Activated CD4-positive, alpha-beta T cell treated with anti-CD3 and anti-CD28 coated beads, Interleukin-2, amount 50 U/mL, for 16 hours (primary cell): ENCODE data around the gene SPDYC.
A peak's percentile ranks its signal among the peaks of the same experiment; 100 is the strongest.
"Not testable (repeated sequence)": the region's sequence is repeated elsewhere in the genome, so short reads cannot be mapped to it uniquely, and the experiment has no call there.

Source experiments
- DNase-seq: peaks from one replicate; pipeline ENCODE4 v3.0.0-alpha.2; 2020

SPDYC gene

DNA sequence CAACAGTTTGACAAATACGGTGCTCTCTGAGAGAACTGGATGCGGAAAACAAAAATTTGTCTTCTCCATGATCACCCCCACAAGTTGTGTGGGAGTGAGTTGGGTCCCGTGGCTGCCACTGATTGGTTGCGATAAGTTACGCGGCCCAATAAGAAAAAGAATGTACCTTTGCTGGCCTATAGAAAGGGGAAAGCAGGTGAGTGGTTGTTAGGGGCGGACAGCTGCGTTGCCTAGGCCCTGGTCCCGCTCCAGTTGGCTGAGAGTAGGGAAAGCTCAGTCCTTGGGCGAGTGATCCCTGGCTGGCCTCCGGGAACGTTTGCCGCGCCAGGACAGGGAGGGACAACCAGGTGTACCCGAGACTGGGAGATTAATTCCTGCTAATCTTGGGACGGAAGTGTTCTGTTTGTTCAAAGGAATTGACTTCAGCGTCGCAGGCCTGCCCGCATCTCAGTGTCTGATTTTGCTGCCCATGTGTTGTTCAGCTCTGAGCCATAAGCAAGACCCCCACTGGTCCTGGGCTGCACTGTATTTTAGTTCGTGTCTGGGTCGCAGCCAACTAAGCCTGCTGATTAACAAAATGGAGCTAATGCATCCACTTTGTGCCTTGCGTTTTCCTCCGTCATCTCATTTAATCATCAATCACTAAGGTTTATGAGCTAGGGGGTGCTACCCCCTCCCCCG, 34.9 kb upstream of the SPDYC start:
- DNase-seq, result peak; percentile 95

DNA sequence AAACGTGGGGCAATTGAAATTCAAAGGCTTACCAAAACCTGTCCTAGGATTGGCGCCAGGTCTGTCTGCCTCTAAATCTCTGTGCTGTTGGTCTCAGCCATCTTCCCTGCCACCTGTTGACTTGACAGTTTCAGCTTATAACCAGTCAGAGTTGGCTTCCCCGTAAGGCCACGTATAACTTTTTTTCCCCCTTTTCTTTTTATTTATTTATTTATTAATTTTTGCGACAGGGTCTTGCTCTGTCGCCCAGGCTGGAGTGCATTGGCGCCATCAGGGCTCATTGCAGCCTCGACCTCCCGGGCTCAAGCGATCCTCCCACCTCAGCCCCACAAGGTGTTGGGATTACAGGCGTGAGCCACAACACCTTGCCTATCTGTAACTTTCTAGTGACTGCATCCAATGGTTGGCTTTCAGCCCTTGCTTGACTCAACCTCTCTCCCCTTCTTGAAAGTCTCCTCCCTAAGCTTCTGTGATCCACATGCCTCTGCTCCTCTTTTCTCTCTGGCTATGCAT, 34.3 kb upstream of the SPDYC start:
- DNase-seq, result no peak

DNA sequence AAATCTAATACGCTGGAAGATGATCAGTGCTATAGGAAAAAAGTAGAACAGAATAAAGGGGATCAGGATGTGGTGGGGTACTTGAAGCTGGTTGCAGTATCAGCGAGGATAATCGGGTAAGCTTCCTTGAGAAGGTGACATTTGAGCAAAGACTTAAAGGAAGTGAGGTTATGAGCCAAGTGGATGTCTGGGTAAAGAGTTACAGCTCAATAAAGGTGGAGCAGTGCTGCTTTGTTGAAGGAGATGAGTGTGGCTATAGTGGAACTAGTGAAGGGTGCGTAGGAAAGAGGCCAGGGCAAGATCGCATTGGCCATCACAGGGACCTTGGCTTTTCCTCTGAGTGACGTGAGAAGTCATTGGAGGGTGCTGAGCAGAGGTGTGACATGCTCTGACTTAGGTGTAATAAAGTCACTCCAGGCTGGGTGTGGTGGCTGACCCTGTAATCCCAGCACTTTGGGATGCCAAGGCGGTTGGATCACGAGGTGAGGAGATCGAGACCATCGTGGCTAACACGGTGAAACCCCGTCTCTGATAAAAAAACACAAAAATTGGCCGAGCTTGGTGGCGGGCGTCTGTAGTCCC, 33.4 kb upstream of the SPDYC start:
- no peak for DNase-seq

DNA sequence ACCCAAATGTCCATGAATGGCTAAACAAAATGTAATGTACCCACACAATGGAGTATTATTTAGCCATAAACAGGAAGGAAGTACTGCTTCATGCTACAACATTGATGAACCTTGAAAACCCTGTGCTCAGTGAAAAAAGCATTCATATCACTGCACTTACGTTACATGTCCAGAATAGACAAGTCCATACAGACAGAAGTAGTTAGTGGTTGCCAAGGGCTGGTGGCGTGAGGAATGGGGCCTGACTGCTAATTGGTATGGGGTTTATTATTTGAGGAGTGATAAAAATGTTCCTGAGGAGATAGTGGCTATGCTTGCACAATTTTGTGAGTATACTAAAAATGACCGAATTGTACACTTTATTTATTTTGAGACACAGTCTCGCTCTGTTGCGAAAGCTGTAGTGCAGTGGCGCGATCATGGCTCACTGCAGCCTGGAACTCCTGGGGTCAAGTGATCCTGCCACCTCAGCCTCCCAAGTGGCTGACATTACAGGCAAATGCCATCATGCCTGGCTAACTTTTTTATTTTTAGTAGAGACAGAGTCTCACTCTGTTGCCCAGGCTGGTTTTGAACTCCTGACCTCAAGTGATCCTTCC, 28.0 kb upstream of the SPDYC start:
- no peak for DNase-seq

DNA sequence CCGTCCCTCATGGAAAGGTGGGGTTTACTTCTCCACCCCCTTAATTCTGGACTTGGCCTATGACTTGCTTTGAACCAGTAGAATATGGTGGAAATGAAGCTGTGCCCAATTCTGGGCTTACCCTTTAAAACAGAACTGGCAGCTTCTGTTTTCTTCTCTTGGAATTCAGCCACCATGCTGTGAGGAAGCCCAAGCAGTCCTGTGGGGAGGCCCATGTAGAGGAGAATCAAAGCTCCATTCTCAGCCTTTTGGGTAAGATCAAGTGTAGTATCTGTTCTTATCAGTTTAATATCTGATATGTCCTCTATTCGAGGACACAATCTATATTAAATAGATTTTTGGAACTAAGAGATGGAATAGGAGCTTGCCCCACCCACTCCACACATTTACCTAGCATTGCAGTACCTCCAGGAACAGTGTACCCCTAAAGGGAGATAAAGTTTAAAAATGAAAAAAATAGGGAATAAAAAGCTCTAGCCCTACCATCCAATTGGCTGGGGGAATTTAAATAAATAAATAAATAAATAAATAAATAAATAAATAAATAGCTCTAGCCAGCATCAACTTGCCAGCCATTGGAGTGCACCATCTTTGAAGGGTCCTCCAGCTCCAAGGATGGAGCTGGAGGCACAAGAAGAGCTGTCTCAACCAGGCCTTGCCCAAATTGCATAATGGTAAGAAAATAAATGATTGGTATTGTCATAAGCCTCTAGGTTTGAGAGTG, 22.5 kb upstream of the SPDYC start:
- no peak for DNase-seq

DNA sequence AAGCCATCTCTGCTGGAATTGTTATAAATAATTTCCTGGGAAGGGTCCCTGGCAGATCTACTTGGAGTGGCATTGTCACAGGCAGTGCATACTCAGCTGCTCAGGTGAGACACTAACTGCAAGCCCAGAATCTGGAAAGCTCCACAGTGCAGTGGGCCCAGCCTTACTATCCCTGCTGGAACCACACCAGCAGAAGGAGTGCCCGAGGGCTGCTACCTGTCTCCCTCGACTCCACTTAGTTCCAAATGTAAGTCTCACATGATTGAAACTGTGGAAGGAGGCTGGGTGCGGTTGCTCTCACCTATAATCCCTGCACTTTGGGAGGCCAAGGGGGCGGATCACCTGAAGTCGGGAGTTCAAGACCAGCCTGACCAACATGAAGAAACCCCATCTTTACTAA, 21.4 kb upstream of the SPDYC start:
- no peak for DNase-seq

GRCh38 chr11:65150131-65150508, 19.9 kb upstream of the SPDYC start:
- DNase-seq, result not testable (repeated sequence)

GRCh38 chr11:65150509-65151299, 19.3 kb upstream of the SPDYC start:
- DNase-seq, result peak; percentile 37

DNA sequence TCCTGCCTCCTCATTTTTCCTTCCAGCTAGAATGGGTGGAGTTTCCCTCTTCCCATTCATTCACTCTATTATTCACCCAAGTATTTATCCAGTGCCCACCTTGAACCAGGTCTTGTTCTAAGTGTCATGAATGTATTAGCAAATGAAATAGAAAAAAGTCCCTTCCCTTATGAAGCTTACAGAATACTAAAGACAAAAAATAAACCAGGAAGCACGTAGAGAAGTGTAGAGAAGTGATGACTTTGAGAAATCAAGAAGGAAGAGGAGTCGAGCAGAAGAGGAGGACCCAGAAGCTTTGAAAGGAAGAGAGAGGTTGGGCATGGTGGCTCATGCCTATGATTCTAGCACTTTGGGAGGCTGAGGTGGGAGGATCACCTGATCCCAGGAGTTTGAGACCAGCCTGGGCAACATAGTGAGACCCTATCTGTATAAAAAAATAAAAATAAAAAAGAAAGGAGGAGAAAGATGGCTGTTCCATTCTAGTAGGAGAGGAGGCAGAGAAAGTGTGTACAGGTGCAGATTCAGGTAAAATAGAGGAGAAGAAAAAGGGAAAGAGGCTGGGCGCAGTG, 18.6 kb upstream of the SPDYC start:
- DNase-seq, result no peak

DNA sequence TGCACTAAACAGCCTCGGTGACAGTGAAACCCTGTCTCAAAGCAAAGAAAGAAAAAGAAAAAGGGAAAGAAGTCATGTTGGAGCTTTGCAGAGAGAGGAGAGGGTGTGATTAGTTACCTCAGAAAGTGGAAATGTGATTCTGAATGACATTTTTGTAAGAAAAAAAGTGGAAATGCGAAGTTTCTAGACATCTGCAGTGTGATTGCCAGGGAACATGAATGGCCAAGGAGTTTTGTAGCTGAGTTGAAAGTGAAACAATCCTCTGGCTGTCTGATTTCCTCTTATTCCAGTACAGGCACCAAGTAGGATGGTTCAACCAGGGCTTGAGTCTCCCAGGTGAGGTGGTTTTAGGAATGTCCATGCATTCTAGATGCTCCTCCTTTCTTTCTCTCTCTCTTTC, 17.9 kb upstream of the SPDYC start:
- no peak for DNase-seq

DNA sequence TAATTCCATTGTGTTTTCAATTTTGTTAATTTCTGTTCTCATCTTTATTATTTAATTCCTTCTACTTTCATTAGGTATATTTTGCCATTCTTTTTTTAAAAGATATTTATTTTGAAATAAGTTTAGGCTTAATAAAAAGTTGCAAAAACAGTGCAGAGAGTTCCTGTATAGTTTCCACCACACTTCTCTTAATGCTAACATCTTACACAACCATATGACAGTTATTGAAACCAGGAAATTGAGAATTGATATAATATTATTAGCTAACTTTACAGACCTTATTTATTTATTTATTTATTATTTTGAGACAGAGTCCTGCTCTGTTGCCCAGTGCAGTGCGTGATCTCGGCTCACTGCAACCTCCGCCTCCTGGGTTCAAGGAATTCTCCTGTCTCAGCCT, 13.8 kb upstream of the SPDYC start:
- DNase-seq, result no peak

- DNase-seq, result no peak
Measured at GRCh38 chr11:65156926-65157325, 13.1 kb upstream of the SPDYC start.

GRCh38 chr11:65157336-65157735, 12.7 kb upstream of the SPDYC start:
- DNase-seq, result no peak

- DNase-seq, result no peak
Measured at GRCh38 chr11:65159012-65159411, 11.0 kb upstream of the SPDYC start.

DNA sequence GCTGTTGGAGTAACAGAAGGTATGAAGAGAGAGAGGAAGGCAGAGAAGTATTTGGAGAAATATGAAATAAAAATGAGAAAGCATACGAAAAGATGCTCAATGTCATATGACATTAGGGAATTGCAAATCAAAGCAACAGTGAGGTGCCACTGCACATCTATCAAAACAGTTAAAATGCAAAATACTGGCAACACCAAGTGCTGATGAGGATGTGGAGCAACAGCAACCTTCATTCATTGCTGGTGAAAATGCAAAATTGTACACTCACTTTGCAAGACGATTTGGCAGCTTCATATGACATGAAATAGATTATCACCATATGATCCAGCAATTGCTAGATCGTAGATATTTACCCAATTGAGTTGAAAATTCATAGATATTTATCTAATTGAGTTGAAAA, 9.4 kb upstream of the SPDYC start:
- no peak for DNase-seq

DNA sequence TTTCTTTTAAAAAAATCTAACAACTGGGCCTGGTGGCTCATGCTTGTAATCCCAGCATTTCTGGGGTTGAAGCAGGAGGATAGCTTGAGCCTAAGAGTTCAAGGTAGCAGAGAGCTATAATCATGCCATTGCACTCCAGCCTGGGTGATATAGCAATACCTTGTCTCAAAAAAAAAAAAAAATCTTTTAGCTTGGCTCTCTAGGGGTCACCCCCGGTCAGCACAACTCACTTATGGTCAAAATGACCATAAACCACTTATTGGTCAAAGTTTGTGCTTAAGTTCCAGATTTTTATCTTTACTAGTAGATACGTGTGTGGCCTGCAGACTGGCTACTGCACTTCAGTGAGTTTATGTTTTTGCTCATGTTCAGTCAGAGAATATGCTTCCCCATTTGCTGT, 6.3 kb upstream of the SPDYC start:
- no peak for DNase-seq

DNA sequence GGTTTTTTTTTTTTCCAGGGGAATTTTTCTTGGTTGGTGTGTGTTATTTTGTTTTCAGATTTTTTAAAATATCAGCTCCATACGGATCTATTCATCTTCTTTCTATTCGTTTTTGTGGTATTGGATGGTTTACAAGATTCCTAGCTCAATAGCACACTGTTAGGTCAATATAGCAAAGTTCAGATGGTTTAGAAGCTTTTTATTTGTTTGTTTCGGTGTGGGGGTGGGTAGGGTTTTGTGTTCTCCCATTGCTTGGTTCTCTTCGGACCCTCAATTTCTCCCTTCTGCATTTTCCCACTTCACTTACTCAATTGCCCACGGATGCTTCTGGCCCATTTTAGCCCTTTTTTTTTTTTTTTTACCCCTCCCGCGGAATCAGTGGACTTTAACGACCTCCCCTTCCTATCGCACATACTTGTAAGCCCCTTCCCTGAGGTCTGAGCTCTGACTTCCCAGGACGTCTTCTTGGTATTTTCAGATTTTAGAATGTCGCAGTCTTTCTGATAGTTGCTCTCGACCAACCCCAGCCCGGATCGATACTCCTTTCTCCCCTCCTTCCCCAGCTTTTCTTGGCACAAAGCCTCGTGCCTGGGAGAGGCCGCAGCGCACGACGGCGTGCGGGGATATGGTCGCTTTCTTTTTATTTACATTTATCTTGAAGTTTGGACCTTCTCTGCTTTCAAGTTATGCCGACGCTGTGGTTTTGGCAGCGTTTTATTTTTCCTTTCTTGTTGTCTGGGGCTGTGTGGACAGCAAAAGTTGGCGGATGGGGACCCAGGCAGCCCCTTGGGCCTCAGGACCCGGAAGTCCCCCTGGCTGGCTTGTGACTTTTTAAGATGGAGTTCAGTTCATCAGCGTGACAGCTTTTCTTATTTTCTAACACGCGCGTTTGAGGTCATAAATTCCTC, 4.4 kb upstream of the SPDYC start:
- no peak for DNase-seq

DNA sequence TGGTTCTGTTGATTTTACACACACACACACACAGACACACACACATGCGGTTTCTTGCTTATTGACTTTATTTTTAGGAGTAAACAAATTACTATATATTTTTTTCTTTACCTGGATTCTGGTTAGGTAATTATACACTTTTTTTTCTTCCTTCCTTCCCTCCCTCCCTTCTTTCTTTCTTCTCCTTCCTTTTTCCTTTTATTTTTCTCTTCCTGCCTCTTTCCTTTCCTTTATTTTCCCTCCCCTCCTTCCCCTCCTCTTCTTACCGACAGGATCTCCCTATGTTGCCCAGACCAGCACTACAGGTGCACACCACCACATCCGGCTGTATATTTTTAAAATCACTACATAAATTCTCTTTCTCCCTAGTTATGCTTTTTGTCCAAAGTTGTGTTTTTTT, 3.1 kb upstream of the SPDYC start:
- DNase-seq, result no peak

- DNase-seq, result no peak
Measured at GRCh38 chr11:65167656-65168055, 2.4 kb upstream of the SPDYC start.

DNA sequence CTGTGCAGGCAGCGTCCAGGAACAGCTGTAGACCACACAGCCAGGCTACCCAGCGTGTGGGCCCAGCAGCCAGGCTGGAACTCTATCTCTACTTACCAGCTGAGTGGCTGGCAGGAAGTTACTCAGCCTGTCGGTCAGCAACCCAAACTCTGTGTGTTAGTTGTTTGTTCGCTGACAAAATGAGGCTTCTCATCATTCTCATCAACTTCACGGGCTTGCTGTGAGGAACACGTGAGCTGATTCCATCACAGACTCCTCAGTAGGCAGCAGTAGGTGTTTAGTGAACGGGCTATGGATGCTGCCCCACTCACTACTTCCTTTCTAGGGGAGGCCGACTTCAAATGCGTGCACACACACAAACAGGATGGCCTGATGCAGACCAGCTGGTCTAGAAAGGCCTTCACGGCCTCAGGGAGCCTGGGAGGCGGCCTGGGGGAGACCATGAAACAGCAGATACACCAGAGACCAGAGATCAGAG, 830 bp upstream of the SPDYC start:
- DNase-seq, result no peak

DNA sequence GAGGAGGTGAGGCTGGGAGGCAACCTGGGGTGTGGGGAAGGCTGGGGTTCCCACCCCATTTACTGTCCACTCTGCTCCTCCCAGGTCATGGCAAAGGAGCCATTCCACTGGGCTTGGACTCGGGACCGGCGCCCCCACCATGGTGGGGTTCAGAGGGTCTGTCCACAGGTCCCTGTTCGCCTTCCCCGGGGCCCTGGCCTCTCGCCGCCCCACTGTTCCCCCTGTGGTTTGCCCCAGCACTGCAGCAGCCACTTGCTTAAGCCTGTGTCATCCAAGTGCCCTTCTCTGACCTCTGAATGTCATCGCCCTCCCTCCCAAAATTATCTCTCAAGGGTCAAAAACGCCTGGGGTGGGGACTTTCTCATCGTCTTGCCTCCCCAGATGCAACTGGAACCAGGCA, 2.6 kb downstream of the SPDYC start:
- no peak for DNase-seq
